GM18867 (cell line): ENCODE measurements around the gene PTPRN.

ENCODE experiments used
- ATAC-seq: cut with Tn5 transposase; IDR thresholded peaks from one replicate; pipeline ENCODE4 v1.9.1; 2021; ENCODE audit warnings: mild to moderate bottlenecking, moderate library complexity; ENCODE audit not compliant: unreplicated experiment

The PTPRN gene

DNA sequence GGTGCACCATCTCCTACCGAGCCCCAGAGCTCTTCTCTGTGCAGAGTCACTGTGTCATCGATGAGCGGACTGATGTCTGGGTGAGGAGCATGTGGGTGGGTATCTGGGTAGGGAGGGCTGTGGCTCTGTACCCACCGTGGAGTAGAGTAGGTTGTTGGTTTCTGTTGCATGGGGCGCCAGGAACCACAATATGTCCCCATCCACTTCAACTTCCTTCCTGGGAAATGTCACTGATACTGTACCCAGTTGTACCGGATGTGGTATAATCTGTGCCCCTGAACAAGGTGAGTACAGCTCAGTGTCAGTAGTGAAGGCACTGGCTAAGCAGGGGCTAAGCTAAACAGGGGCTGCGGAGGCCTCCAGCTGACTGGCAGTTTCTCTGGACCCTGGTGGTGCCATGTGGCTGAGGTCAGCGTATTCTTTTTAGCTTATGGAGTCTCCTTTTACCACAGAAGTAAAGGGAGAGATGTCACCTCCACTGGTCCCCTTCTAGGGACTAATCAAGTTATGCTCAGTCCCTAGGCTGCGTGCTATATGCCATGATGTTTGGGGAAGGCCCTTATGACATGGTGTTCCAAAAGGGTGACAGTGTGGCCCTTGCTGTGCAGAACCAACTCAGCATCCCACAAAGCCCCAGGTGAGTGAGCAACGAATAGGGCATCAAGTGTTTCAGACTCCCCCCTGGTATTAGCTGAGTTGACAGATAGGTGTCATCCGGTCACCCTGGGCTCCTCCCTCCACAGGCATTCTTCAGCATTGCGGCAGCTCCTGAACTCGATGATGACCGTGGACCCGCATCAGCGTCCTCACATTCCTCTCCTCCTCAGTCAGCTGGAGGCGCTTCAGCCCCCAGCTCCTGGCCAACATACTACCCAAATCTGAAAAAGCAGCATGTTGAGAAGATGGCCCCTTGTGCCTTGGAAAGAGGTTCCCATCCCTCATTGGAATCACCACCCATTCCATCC, 61.2 kb downstream of the PTPRN start:
- ATAC-seq: no peak

DNA sequence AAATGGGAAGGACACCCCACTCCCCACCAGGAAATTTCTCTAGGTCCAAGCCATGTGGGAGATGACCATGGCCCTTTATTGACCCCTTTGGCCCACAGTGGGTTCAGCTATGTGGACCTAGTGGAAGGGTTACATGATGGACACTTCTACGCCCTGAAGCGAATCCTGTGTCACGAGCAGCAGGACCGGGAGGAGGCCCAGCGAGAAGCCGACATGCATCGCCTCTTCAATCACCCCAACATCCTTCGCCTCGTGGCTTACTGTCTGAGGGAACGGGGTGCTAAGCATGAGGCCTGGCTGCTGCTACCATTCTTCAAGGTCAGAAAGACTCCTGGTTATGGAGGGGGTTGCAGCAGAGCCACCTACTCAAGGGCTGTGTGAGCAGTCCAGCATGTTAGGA, 62.6 kb downstream of the PTPRN start:
- no peak for ATAC-seq

DNA sequence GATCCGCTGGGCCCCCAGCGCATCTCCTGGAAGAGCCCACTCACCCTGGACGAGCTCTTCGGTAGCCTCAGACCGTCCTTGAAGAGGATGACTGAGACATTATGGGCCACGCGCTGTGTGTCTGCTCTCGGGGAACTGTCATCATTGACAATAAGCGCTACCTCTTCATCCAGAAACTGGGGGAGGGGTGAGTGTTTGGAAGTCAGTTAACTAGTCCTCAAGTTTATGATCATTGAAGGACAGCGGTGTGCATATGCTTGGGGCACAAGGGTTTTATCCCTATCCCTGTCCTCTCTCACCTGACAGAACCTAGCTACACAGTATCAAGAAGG, 63.3 kb downstream of the PTPRN start:
- ATAC-seq: no peak

DNA sequence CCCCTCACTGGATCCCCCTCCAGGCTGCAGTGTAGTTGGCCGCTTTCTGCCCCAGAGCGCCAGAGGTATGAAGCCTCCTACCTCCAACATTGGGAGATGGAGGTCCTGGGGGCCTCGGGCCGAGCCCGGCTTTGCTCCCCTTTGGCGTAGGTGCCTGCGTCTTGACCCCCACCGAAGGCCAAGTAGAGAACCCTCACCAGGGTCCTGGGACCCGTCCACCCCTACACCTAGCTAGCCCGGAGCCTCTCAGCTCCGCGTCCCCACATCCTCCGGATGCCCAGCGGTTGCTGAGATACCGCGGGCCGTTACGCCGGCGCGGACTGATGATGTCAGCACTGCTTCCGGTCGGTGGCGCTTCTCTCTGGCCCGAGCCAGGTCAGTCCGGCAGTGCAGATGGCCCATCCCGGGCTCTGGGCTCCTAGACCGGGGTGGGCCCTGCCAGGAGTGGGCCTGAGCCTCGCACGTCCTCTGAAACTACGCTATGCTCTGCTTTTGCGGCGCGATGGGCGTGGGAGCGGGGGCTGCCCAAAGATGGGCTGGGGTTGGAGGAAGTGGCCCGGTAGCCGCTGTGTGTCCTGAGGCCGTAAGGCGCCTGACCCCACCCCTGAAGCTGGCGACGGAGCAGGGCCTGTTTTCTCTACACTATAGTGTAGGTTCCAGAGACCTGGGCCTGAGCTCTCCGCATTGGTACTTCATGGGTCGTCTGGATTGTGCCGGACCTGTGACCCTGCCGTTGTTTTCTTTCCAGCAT, 63.9 kb downstream of the PTPRN start, which contains the start of the genes GLB1L and STK16:
Gene GLB1L, minus strand, starts transcription at position 297 of the 751 bp plus-strand sequence. CDS start 1,871 bp downstream, outside the sequence.
Gene STK16, plus strand, starts transcription at position 332 of the 751 bp plus-strand sequence. CDS start 521 bp downstream, outside the sequence.
- ATAC-seq: peak; percentile 81

DNA sequence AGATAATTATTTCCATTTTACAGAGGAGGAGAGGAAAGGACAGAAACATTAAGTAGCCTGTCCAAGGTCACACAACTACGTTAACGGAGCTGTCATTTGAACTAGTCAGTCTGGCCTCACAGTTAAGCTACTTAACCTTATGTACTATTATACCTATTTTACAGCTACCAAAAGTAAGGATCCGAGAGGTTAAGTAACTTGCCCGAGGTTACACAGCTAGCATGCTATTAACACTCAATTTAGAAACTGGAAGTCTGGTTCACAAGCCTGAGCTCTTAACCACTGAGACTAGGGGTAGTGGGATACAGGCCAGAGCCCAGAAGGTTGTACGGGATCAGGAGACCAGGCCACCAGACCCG, 64.4 kb downstream of the PTPRN start:
- no peak for ATAC-seq

DNA sequence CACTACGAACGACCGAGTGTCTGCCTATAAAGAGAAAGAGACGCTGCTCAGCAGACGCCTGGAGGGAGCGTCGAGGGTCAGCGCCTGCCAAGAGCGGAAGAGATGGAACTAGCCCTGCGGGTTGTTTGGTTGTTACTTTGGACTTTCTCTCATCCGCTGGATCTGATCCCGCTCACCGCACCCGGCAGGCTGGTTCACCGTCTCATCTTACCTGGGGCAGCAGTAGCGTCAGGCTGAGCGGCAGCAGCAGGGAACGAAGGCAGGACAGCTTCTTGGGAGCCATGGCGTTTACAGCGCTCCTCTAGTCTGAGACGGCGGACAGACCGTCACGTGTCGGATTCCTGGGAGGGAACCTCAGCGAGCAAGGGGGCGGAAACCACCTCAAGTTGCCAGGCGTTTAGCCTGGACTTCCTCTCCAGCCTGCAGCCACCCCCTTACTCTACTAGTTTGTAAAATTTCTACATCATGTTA, 65.9 kb downstream of the PTPRN start:
- ATAC-seq: no peak
